Activated T-cell treated with anti-CD3 and anti-CD28 coated beads for 4 hours (primary cell): Measurements from ENCODE around the gene ALKBH4.
"Not testable (repeated sequence)": the region's sequence is repeated elsewhere in the genome, so short reads cannot be mapped to it uniquely, and the experiment has no call there.

ENCODE experiments used
- DNase-seq: peaks from one replicate; pipeline ENCODE4 v3.0.0-alpha.2; 2020

Gene ALKBH4

GRCh38 chr7:102426268-102427018 lies 38.2 kb downstream of the ALKBH4 start:
- peak; percentile 68 for DNase-seq

DNA sequence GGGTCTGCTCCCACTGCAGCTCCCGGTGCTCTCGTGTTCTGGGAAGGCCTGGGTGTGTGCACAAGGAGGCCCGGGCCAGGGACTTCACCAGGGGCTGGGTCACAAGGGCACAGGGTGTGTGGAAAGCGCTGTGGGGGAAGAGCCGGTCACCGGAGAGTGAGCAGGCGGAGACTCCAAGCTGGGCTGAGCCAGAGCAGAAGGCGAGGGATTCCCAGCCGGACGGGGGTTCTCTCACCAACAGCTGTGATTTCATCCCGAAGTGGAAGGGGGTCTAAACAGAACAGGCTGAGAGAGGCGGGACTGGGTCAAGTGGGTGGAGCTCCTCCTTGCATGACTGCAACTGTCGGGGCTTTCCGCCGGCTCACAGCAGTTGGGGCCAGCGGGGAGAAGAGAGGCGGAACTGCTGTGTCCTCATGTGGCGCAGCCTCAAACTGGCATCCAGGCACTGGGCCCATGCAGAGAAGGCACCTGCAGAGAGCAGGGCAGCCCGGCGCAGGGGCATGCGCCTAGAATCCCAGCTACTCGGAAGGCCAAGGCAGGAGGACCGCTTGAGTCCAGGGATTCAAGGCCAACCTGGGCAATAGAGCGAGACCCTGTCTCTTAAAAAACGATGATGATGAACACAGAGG lies 38.9 kb downstream of the ALKBH4 start:
- DNase-seq = peak; percentile 70

GRCh38 chr7:102424787-102425218 lies 39.9 kb downstream of the ALKBH4 start:
- DNase-seq = no peak

DNA sequence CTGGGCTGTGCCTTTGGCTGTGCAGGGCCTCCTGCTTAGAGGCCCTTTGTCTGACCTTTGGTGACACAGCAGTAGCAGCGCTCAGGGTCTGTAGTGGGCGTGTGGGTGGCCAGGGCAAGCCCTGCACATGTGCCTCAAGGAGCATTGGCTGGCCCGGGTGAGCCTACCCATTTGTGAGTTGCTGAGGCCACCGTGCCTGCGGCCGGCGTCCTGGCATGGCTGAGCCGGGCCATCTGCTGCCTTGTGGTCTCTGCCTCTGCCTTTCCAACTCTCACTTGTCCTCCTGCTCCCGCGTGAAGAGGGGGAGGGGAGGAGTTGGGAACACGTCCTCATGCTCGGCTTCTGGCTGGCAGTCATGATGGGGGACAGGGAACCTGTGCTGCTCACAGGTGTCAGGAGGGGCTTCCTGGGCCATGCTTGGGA lies 40.5 kb downstream of the ALKBH4 start:
- DNase-seq = no peak

GRCh38 chr7:102421706-102422240 lies 42.9 kb downstream of the ALKBH4 start:
- no peak for DNase-seq

GRCh38 chr7:102418592-102418991 lies 46.1 kb downstream of the ALKBH4 start:
- no peak for DNase-seq

DNA sequence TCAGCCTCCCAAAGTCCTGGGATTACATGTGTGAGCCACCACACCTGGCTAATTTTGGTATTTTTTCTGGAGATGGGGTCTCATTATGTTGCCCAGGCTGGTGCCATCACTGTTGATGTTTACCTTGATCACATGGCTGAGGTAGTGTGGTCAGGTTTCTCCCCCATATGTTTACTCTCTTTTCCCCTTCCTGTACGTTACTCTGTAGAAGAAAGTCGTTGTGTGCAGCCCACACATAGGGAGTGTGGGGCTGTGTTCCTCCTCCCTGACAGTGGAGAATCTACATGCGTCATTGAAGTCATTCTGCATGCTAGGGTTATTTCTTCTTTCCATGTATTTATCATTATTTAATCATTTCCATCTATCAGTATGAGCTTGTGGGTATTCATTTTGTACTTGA lies 47.6 kb downstream of the ALKBH4 start:
- no peak for DNase-seq

DNA sequence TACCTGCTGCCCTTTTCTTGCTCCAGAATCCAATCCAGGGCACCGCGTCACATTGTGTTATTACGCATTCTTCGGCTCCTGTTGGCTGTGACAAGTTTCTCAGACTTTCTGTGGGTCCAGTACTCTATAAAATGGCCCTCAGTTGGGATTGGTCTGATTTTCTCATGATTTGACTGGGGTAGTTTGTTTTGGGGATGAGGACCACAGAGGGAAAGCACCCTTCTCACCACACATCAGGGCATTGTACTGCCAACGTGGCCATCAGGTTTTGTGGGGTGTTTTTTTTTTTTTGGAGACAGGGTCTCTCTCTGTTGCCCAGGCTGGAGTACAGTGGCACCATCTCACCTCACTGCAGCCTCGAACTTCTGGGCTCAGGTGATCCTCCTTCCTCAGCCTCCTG lies 48.3 kb downstream of the ALKBH4 start:
- DNase-seq = no peak

DNA sequence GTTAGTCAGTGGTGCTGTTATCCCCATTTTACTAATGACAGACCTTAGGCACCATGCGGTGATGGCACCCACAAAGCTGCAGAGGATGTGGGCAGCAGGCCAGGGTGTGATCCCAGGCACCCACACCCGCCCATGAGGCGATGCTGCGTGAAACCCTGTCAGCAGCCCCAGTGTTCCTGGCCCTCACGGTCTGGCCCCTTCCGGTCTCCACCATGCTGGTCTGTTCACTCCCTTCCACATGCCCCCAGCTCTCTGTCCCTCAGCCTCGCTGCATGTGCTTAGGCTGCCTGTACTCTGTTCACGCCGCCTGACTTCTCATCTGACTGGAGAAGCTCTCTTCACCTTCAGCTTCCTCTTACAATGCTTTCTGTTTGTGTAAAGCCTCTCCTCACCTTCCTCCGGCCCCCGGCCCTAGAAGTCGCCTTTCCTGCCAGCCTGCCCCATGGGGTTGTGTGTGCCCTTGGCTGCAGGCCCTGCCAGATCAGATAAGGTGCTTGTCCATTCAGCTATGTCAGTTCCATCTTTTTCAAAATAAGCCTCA lies 48.9 kb downstream of the ALKBH4 start:
- DNase-seq = peak; percentile 16

DNA sequence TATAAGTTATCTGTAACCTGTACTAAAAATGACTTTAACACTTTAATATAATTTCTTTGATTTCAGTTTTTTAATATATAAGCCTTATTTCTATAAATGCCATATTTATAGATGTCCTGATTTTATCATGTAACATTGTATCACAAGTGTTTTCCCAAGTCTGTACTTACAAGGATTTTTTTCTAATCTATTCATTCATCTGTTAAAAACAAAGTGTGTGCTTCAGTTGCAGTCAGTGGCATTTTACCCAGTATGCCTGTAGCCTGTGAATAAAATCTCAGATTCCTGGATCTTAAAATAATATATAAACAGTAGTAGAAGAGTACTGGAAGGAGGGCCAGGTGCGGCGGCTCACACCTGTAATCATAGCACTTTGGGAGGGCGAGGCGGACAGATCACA lies 51.1 kb downstream of the ALKBH4 start:
- no peak for DNase-seq

- no peak for DNase-seq
Measured at GRCh38 chr7:102413091-102413490, 51.6 kb downstream of the ALKBH4 start.

DNA sequence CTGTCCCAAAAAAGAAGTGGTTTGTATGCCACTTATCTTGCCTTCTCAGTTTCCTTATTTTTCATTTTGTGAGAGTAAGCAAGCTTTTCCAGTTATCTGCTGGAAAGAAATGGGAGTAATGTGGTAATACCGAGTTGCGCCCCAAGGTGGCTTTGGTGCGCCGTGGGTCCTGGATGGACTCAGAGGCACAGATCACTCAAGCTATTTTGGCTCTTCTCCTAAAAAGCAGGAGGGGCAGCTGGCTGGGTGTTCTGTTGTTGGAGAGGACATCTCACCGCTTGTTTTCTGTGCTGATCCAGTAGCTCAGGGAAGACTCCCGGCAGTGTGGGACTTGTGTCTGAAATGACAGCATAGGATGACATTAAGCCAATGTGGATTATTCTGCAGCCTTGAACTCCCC lies 52.1 kb downstream of the ALKBH4 start:
- peak; percentile 32 for DNase-seq

DNA sequence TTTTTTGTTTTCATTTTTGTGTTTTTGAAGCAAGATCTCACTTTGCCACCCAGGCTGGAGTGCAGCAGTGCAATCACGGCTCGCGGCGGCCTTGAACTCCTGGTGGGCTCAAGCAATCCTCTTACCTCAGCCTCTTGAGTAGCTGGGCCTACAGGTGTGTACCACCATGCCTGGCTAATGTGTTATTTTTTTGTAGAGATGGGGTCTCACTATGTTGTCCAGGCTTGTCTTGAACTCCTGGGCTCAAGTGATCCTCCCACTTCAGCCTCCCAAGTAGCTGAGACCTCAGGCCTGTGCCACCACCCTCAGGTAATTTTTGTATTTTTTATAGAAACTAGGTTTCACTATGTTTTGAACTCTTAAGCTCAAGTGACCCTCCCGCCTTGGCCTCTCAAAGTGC lies 53.7 kb downstream of the ALKBH4 start:
- DNase-seq = no peak

- no peak for DNase-seq
Measured at GRCh38 chr7:102410123-102410522, 54.5 kb downstream of the ALKBH4 start.

DNA sequence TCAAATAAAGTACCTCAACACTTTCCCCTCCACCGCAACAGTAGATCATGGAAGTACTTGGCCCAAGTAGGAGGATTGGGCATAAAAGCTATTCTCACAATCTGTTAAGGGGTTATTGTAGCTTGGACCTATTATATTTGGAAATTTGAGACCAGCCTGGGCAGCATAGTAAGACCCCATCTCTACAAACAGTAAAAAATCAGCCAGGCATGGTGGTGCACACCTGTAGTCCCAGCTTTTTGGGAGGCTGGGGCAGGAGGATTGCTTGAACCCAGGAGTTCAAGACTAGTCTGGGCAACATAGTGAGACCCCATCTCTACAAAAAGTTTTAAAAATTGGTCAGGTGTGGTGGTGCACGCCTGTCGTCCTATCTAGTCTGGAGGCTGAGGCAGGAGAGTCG lies 55.3 kb downstream of the ALKBH4 start:
- DNase-seq = no peak

DNA sequence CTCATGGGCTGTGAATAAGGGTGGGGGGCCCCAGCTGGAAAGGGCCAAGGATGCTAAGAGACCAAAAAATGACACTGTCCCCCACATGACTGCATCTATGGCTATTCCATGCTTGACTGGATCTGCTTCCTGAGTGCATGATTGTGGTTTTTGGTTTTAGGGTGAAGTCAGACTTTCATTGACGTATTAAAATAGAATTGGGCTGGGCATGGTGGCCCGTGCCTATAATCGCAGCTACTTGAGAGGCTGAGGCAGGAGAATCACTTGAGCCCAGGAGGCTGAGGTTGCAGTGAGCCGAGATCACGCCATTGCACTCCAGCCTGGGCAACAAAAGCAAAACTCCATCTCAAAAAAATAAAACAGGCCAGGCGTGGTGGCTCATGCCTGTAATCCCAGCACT lies 56.1 kb downstream of the ALKBH4 start:
- not testable (repeated sequence) for DNase-seq

DNA sequence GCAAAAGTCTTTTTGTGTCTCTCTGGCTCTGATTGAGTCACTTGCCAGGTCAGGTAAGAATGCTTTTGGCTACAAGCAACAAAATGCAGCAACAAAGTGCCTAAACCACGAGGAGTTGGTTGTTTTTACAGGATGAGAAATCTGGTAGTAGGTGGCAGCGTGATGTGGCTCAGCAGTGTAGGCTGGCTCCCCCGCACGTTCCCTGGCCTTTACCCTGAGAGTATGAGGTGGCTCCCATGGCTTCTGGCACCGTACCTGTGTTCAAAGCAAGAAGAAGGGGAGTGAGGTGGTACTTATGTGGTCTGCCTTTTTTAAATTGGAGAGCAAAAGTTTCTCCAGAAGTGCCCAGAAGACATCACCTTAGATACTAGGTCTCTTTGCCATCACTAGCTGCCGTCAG lies 56.8 kb downstream of the ALKBH4 start:
- DNase-seq = no peak
